ENCODE data around the gene HNRNPUL1.
A peak's percentile ranks its signal among the peaks of the same experiment; 100 is the strongest.

Gene HNRNPUL1

DNA sequence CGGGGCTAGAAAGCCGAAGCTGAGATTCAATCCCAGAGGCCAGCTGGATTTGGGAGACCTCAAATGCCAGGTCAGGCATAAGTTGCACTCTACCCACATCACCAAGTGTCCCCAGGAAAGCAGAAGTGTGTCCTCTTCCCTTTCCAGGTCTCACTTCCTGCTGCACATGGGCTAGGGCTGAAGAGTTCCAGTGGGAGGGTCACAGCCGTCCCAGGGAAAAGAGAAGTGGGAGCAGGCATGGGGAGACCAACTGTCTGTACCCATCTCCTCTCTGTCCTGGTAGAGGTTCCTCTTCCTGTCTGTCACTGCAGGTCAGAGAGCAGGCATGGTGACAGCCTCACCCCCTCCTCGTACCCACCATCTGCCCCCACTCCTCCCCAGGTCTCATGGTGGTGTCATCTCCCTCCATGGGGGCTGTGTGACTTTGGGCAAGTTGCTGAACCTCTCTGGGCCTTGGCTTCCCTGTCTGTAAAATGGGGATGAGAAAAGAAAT, 30.4 kb upstream of the HNRNPUL1 start:
- no peak for DNase-seq (ENCODE audit: low read depth in 1 of 2, low spot score in 1 of 2)

DNA sequence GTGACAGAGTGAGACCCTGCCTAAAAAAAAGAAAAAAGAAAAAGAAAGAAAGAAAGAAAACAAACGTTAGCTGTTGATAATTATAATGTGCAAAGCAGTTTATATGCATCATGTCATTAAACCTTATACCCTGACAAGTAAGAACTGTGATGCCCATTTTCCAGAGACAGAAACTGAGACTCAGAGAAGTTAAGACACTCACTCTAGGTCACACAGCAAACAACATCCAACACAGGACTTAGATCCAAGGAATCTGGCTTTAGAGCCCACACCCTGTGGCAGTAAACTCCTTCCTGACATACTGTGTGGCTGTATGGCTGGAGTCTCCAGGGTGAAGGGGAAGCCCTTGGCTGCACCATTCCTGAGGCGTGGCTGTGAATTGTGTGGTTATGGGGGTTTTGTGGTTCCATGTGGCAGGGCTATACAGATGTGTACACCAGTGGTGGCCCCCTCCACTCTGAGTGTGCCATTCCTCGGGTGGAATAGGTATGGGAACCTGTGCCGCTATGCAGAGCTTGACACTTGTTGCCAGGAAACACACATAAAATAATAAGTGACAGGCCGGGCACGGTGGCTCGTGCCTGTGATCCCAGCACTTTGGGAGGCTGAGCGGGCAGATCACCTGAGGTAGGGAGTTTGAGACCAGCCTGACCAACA, 29.5 kb upstream of the HNRNPUL1 start:
- DNase-seq (ENCODE audit: low read depth in 1 of 2, low spot score in 1 of 2), result no peak

DNA sequence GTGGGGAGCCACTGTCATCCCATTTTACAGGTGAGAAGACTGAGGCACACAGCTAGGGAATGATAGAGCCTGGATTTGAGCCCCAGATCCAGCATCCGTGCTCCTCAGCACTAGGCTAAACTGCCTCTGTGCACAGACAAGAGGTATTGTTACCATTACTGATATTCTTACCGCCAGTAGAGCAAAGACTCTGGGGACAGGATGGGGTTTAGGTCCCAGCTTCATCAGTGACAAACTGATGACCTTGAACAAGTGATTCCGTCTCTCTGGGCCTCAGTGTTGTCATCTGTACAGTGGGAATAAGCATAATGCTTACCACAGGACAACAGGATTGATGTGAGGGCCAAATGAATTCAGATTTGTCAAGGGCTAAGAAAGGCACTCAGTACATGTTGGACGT, 28.7 kb upstream of the HNRNPUL1 start:
- DNase-seq (ENCODE audit: low read depth in 1 of 2, low spot score in 1 of 2), result no peak

DNA sequence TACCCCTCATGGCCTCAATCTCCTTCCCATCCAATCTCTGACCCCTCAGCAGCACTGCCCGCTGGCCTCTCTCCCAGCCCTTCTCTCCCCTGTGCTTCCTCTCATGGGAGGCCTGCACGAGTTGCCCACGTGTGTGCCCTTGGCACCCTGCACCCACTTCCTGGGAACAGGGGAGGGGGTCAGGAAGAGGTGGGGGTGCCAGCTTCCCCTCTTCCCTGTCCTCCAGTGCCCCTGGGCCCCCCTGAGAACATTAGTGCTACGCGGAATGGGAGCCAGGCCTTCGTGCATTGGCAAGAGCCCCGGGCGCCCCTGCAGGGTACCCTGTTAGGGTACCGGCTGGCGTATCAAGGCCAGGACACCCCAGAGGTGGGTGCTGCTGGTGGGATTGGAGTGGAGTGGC, 25.9 kb upstream of the HNRNPUL1 start:
- DNase-seq (ENCODE audit: low read depth in 1 of 2, low spot score in 1 of 2), result no peak

DNA sequence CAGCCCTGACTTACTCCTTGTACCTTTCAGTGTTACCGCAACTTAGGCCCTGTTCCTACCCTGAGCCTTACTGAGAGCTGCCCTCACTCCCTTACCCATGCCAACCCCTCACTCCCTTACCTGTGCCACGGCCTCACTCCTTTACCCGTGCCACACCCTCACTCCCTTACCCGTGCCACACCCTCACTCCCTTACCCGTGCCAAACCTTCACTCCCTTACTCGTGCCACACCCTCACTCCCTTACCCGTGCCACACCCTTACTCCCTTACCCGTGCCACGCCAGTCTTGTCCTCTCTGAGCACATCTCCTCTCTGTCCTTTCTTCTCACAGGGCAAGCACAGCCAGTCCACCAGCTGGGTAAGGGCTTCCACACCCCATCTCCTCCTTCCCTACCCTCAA, 24.8 kb upstream of the HNRNPUL1 start:
- no peak for DNase-seq (ENCODE audit: low read depth in 1 of 2, low spot score in 1 of 2)

DNA sequence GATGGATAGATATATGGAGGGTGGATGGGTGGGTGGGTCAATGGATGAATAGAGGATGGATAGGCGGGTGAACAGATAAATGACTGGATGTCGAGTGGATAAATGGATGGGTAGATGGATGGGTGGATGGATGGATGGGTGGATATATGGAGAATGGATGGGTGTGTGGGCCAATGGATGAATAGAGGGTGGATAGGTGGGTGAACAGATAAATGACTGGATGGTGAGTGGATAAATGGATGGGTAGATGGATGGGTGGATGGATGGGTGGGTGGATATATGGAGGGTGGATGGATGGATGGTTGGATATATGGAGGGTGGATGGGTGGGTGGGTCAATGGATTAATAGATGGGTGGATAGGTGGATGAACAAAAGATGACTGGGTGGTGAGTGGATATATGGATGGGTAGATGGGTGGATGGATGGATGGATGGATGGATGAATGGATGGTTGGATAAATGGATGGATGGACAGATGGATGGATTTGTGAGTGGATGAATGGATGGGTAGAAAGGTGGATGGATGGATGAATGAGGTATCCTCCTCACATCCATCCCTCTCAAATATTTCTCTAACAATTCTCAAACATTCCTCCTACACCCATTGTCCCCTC, 24.1 kb upstream of the HNRNPUL1 start:
- no peak for DNase-seq (ENCODE audit: low read depth in 1 of 2, low spot score in 1 of 2)

DNA sequence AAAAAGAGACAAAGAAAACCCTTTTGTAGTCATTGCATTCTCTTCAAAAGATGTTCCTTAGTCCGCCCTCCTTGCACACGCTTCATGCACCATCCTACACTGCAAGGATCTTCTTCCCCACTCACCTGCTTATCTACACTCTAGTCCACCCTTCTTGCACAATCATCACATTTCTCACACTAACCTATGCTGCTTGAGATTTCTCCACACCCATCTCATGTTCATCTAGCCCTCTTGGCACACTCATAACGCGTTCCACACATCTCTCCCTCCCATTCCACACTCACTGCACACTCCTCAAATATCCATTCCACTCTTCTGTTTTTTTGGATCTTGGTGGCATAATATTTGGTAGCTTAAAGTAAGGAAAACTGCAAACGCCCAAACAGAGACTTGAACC, 22.3 kb upstream of the HNRNPUL1 start:
- no peak for DNase-seq (ENCODE audit: low read depth in 1 of 2, low spot score in 1 of 2)

DNA sequence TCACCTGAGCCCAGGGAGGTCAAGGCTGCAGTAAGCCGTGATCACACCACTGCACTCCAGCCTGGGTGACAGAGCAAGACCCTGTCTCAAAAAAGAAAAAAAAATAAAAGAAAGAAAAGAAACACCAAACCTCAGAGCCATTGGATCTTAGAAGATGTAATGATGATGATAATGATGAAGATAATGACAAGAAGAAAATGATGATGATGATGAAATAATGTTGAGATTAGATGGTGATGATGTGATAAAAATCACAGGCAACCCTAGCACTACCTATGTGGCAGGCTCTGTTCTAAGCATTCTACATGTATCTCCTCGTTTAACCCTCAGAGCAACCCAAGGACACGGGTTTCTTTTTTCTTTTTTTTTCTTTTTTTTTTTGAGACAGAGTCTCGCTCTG, 20.1 kb upstream of the HNRNPUL1 start:
- no peak for DNase-seq (ENCODE audit: low read depth in 1 of 2, low spot score in 1 of 2)

DNA sequence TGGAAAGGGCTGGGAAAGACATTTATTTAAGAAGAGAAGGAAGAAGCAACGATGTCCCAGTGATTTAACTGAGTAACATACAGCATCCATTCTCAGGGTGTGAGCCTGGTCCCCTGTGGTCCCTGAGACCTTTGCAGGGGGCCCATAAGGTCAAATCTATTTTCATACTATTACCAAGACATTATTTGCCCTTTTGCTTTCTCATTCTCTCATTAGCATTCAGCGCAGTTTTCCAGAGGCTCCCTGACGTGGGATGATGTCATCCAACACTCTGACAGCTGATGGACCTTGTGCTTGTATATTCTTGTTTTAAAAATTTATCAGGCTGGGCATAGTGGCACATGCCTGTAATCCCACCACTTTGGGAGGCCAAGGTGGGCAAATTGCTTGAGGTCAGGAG, 18.3 kb upstream of the HNRNPUL1 start:
- no peak for DNase-seq (ENCODE audit: low read depth in 1 of 2, low spot score in 1 of 2)

DNA sequence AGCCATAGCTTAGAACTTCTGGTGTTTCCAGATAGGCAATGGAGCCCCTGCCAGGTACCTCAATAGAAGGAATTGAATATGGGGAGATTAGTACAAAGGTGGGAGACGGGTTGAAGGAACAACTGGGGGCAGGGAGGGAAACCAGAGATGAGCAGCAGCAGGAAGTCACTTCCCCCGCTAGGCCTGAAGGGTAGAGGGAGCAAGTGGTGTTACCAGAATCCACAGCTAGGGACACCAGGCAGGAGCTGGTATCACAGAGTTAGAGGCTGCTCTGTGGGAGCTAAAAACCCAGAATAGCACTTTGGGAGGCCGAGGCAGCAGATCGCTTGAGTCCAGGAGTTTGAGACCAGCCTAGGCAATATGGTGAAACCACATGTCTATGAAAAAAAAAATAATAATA, 15.3 kb upstream of the HNRNPUL1 start:
- DNase-seq (ENCODE audit: low read depth in 1 of 2, low spot score in 1 of 2), result no peak

DNA sequence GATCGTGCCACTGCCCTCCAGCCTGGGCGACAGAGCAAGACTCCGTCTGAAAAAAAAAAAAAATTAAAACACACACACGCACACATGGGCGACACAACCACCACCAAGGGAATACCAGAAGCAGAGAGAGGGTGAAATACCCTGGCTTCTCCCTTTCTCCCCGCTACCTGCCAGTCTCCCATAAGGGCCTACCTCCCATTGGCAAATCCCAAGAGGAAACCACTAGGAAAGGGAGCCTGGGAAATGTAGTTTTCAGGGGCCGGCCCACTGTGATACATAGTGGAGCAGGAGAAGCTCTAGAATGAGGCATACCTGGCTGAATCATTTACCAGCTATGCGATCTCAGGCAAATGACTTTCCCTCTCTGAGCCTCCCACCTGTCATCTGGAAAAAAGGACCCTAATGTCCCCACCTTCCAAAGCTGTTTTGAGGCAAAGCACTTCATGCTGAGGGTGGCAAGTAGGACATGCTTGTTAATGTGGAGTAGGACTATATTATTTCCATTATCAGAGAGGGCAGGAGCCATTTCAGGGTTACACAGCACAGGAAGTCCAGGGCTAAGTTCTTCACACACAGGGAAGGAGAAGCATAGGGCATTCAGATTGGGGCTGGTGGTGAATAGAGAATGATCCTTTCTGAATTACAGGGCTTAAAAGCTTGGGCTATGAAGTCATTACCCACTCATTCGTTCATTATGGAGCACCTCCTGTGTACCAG, 14.3 kb upstream of the HNRNPUL1 start:
- DNase-seq (ENCODE audit: low read depth in 1 of 2, low spot score in 1 of 2), result no peak

DNA sequence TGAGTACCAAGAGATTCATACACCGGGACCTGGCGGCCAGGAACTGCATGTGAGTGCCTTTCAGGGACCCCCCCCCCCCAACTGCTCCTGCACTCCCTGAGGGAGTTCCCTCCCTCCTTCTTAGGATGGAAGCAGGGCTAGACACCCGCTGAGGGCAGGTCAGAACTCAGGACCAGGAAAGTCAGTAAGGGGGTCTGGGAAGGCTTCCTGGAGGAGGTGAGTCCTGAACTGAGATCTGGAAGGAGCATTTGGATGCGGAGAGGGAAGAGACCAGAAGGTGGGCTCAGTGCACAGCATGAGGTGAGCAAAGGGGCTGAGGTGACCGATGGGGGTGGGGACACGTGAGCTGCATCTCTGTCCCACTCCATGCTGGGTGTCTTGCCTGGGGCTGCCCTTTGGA, 10.5 kb upstream of the HNRNPUL1 start:
- no peak for DNase-seq (ENCODE audit: low read depth in 1 of 2, low spot score in 1 of 2)

DNA sequence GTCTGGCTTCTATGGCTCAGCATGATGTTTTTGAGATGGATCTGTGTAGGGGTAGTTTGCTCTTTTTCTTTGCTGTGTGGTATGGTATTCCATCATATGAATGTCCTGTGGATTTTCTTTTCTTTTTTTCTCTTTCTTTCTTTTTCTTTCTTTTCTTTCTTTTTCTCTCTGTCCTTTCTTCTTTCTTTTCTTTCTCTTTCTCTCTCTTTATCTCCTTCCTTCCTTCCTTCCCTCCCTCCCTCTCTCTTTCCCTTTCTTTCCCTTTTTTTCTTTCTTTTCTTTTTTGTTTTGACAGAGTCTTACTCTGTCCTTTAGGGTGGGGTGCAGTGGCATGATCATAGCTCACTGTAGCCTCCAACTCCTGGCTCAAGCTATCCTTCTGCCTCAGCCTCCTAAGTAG, 9.0 kb upstream of the HNRNPUL1 start:
- DNase-seq (ENCODE audit: low read depth in 1 of 2, low spot score in 1 of 2), result no peak

DNA sequence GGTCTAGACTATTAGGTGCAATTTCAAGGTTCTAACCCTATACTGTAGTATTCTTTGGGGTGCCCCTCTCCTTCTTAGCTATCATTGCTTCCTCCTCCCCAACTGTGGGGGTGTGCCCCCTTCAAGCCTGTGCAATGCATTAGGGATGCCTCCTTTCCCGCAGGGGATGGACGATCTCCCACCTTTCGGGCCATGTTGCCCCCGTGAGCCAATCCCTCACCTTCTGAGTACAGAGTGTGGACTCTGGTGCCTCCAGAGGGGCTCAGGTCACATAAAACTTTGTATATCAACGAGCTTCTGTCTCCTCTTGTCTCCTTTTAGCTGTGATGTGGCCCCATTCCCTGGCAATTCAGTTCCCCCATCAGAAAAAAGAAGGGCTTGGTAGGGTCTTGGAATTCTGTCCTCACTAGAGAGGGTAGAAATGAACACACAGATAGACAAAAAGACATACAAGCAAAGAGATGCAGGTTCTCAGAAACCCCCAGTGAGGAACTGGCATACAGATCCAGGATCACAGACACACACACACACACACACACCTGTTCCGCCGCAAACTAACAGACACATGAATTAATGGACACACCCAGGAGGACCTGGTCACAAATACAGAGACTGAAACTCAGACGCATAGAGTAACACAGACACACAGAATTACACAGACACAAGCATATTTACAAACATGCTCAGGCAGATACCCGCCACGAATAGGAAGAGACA, 2.5 kb upstream of the HNRNPUL1 start:
- no peak for DNase-seq (ENCODE audit: low read depth in 1 of 2, low spot score in 1 of 2)

DNA sequence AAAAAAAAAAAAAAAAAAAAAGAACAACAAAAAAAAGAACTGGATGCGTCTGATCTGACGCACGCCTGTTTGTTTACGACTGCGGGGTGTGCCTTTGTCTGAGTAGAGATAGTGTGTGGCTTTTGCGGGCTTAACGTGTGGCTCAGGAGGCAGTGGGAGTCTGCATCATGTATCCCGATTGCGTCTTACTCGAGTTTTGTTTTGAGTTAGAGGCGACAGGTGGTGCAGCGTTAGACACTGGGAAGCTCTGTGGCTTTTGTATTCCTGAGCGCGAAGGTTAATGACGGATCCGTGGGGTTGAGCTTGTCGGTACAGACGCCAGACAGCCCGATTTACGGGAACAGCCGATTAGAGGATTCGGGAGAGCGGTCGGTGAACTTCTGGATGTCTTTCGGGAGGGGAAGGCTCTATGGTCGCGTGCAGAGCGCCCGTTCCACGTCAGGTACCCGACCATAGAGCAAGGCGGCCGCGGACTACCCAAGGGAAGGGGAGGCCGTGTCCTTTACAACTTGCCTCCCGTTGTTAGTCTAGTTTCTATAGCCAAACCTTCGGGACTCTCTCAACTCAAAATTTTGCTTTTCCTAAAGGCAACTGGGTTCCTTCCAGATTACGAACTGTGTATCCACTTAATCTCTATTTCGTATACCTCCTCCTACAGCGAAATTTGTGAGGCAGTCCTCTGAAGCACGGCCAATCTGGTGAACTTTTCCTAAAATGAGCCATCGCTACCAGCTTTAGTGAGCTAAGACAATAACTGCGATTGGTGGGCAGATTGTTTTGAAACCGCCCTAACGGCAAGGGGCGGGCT, 926 bp upstream of the HNRNPUL1 start:
- peak; percentile 61 to 82 for DNase-seq (ENCODE audit: low read depth in 1 of 2, low spot score in 1 of 2)

DNA sequence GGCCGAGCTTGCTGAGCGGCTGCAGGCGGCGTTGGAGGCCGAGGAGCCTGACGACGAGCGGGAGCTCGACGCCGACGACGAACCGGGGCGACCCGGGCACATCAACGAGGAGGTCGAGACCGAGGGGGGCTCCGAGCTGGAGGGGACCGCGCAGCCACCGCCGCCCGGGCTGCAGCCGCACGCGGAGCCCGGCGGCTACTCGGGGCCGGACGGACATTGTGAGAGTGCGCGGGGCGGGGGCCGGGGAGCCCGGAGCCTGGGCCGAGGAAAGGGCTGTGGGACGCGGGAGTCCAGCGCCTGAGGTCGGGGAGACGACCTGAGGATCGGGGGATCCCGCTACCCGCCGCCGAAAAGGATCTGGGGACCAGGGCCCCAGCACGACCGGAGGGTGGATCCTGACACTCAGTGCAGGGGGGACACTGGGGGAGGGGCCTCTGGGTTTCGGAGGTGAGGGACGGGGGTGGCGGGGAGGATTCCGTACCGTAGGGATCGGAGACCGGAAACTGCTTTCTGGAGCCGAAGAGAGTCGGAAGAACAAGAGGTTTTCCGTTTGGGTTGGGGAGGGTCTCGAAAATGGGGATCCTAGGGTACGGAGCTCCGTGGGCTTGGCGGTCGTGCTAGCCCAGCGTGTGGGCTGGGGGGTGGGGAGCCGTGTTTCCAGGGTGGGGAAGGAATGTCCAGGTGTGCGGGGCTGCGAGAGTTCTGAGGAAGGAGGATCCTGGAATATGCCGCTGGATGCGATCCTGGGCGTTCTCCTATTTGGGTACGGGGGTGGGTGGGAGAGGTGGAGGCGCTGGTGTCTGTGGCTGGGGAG, 616 bp downstream of the HNRNPUL1 start:
- DNase-seq (ENCODE audit: low read depth in 1 of 2, low spot score in 1 of 2), result peak; percentile 46 to 65

DNA sequence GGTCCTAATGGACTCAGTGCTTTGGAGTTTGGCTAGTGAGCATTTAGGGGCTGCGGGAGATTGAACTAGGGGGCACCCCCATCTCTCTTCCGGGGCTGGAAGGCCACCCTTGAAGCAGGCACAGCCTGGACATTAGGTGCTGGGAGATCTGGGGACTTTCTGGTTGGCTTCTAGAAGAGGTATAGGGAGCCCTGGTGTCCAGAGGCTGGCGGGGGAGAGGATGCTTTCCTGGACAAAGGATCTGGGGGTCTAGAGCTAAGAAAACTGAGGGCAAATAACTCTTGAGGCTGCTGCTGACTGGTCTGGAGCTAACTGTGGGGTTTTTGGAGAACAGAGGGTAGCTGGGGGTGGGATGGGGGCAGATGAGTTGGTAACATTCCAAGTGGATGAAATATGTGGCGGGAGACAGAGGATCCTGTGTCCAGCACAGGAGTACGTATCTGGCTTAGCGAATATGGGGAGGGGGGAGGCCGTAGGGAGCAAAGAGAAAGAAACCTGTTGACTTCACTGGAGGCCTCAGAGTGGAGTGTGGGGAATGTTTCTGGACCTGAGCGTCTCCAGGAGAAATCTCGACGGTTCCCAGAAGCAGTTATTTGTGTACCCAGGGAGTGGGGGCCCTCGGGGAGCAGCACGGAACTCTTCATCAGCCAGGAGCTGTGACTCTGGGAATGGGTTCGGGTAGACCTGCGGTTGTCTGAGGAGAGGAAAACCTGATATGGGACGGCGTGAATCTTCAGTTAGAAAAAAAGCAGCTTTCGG, 1.4 kb downstream of the HNRNPUL1 start:
- DNase-seq (ENCODE audit: low read depth in 1 of 2, low spot score in 1 of 2), result no peak

DNA sequence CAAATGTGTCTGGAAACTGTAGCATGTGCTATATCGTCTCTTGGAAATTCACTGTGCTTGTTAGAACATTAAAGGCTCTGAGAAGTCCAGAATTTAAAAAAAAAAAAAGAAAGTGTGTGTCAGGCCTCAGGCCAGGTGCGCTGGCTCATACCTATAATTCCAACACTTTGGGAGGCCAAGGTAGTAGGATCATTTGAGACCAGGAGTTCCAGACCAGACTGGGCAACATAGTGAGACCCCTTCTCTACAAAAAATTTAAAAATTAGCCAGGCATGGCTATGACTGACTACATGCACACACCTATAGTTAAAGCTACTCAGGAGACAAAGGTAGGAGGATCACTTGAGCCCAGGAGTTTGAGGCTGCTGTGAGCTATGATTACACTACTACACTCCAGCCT, 4.9 kb downstream of the HNRNPUL1 start:
- DNase-seq (ENCODE audit: low read depth in 1 of 2, low spot score in 1 of 2), result no peak

DNA sequence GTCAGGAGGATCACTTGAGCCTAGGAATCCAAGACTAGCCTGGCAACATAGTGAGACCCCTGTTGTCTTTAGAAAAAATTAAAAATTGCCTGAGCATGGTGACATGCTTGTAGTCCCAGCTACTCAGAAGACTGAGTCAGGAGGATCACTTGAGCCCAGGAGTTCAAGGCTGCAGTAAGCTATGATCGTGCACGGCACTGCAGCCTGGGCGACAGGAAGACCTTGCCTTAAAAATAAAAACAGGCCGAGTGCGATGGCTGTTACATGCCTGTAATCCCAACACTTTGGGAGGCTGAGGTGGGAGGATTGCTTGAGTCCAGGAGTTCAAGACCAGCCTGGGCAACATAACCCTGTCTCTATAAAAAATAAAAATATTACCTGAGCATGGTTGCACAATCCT, 5.4 kb downstream of the HNRNPUL1 start:
- DNase-seq (ENCODE audit: low read depth in 1 of 2, low spot score in 1 of 2), result no peak
